ENCODE results near the gene SPESP1.
"Not testable (repeated sequence)": the region's sequence is repeated elsewhere in the genome, so short reads cannot be mapped to it uniquely, and the experiment has no call there.

Gene SPESP1

GRCh38 chr15:68930268-68931022, at the start of gene SPESP1:
Gene SPESP1 (plus strand): TSS chr15:68930525. CDS start chr15:68930654, 129 bp downstream.
- no peak for DNase-seq

- DNase-seq: no peak
Measured at GRCh38 chr15:68885070-68885469, 45.3 kb upstream of the SPESP1 start.

GRCh38 chr15:68887120-68887519, 43.2 kb upstream of the SPESP1 start:
- DNase-seq: no peak

GRCh38 chr15:68887819-68888218, 42.5 kb upstream of the SPESP1 start:
- DNase-seq: no peak

GRCh38 chr15:68888419-68888818, 41.9 kb upstream of the SPESP1 start:
- no peak for DNase-seq

GRCh38 chr15:68894208-68894607, 36.1 kb upstream of the SPESP1 start:
- DNase-seq: no peak

- DNase-seq: no peak
Measured at GRCh38 chr15:68896178-68896577, 34.1 kb upstream of the SPESP1 start.

- no peak for DNase-seq
Measured at GRCh38 chr15:68897016-68897415, 33.3 kb upstream of the SPESP1 start.

- no peak for DNase-seq
Measured at GRCh38 chr15:68900027-68900426, 30.3 kb upstream of the SPESP1 start.

- no peak for DNase-seq
Measured at GRCh38 chr15:68907396-68907923, 22.9 kb upstream of the SPESP1 start.

GRCh38 chr15:68909601-68910100, 20.7 kb upstream of the SPESP1 start:
- DNase-seq: no peak

GRCh38 chr15:68910341-68910740, 20.0 kb upstream of the SPESP1 start:
- DNase-seq: no peak

- DNase-seq: no peak
Measured at GRCh38 chr15:68910816-68911215, 19.5 kb upstream of the SPESP1 start.

- no peak for DNase-seq
Measured at GRCh38 chr15:68921926-68922325, 8.4 kb upstream of the SPESP1 start.

- peak; percentile 21 for DNase-seq
Measured at GRCh38 chr15:68924866-68925560, 5.3 kb upstream of the SPESP1 start.

GRCh38 chr15:68933001-68933400, 2.7 kb downstream of the SPESP1 start:
- no peak for DNase-seq

GRCh38 chr15:68934341-68934740, 4.0 kb downstream of the SPESP1 start:
- no peak for DNase-seq

GRCh38 chr15:68935400-68935937, 5.1 kb downstream of the SPESP1 start:
- DNase-seq: no peak

GRCh38 chr15:68939501-68939900, 9.2 kb downstream of the SPESP1 start:
- DNase-seq: no peak

- no peak for DNase-seq
Measured at GRCh38 chr15:68951813-68952212, 21.5 kb downstream of the SPESP1 start.

GRCh38 chr15:68957696-68958095, 27.4 kb downstream of the SPESP1 start:
- no peak for DNase-seq

- no peak for DNase-seq
Measured at GRCh38 chr15:68958597-68958996, 28.3 kb downstream of the SPESP1 start.

GRCh38 chr15:68962465-68962864, 32.1 kb downstream of the SPESP1 start:
- no peak for DNase-seq

- DNase-seq: not testable (repeated sequence)
Measured at GRCh38 chr15:68963719-68964118, 33.4 kb downstream of the SPESP1 start.
